Measurements from ENCODE around the gene CCDC97. TPM values are rescaled to one million over a fixed set of nuclear protein-coding genes. Genes with fewer than 3 reads are reported as not detected.

The CCDC97 gene
- total RNA-seq, 1 experiment from 2014 or later: 23.0 TPM

DNA sequence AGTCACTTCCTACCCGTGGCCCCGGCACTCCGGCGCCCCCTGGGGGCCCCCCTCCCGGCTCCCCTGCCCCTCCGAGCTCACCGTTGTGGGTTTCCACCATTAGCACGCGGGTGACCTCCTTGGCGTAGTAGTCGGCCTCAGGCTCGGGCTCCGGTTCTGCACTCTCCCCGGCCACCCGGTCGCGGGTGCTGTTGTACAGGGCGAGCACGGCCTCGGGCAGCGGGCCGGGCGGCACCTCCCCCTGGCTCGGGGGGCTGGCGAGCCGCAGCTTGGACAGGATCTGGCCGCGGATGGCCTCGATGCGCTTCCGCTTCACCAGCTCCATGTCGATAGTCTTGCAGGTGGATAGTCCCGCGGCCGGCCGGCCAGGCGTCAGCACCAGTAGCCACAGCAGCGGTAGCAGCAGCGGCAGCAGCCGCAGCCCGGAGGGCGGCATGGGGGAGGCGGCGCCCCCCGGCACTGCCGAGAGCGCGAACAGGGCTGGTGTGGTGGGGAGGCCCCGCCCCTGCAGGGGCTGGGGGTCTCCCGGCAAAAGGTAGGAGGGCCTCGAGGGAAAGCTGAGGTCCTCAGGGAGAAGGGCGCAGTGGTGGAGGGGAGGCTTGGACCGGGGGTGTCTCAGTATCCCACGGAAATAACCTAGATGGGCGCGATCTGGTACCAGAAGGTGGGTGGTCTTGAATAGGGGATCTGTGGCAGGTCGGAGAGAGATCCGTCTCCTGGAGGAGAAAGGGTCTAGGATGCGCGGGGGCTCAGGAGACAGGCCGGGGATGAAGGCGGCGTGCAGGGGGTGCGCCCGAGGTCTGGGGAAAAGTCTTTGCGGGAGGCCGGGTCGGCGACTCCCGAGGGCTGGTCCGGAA lies 42.9 kb downstream of the CCDC97 start:
- Histone ChIP-seq H3K9me2 (ENCODE audit: insufficient read depth) (no peaks in the 10 kb centered on the region), H3K9me3 (ENCODE audit: control insufficient read depth in 1 of 2, insufficient read depth in 1 of 2, low read depth in 1 of 2, low read length in 2 of 2) (no peaks in the 10 kb centered on the region), H3K27ac (ENCODE audit: low read depth, low read length) (peak overlapping the region; percentile 89), H3K4me3 (replicated peaks in 1 of 2; ENCODE audit: low read depth in 1 of 2, low read length in 2 of 2) (peak overlapping the region; percentile 79 to 87), H3K4me2 (ENCODE audit: low read length) (peak overlapping the region; percentile 95), H4K20me1 (ENCODE audit: insufficient read depth) (no peaks in the 10 kb centered on the region), H3K36me3 (ENCODE audit: control insufficient read depth in 1 of 2, insufficient read depth in 2 of 2, low read length in 2 of 2) (peaks cover 0 to 4% of the 10 kb centered on the region in 2 experiments; a peak in 1 of 4 replicates), H2AFZ (ENCODE audit: low read depth, low read length, poor library complexity, severe bottlenecking) (no peak overlapping the region), H3K9ac (ENCODE audit: low read length) (peak overlapping the region; percentile 83), H3K79me2 (ENCODE audit: insufficient read depth, low read length) (peaks cover 42% of the 10 kb centered on the region), H3K4me1 (ENCODE audit: control insufficient read depth in 1 of 2, insufficient read depth in 2 of 2, low read length in 2 of 2) (peaks cover 11 to 29% of the 10 kb centered on the region in 2 experiments; a peak in 3 of 4 replicates), H3K27me3 (ENCODE audit: insufficient read depth, low read length) (no peaks in the 10 kb centered on the region)
- DNase-seq (ENCODE audit: low read depth, low spot score) (no peak), ATAC-seq (peak; percentile 33)
- CTCF ChIA-PET: interaction anchor here (1.0 to 5.6 kb wide), 3 partner anchors 12 to 223 kb away, joined by 3 to 54 read pairs (median 3); partner anchors contain the start of genes B9D2 and CEACAM21
- intact Hi-C loops (cut with micrococcal nuclease): no loop called here
- POLR2A ChIA-PET: interaction anchor here (0.6 to 2.1 kb wide), 3 partner anchors 11 to 532 kb away, joined by 3 to 13 read pairs (median 3); partner anchors contain the start of gene B9D2
- TSS peak; percentile 56 for BruUV-seq (replicated peaks)
- TF ChIP-seq RAD21 (IDR thresholded peaks at IDR 0.05; ENCODE audit: low read depth) (peak; percentile 41; the same call in 1 of the 2 replicates), EZH2phosphoT487 (IDR thresholded peaks at IDR 0.05; ENCODE audit: borderline replicate concordance) (no peak), TCF7L2 (IDR thresholded peaks at IDR 0.05; ENCODE audit: borderline replicate concordance, extremely low read depth, insufficient read depth, insufficient read length) (peak; percentile 0), EGR1 (IDR thresholded peaks at IDR 0.05; ENCODE audit: low read depth) (no peak), ELF1 (IDR thresholded peaks at IDR 0.05; ENCODE audit: borderline replicate concordance, low read depth) (no peak)
- TF ChIP-seq, protein P1, sequence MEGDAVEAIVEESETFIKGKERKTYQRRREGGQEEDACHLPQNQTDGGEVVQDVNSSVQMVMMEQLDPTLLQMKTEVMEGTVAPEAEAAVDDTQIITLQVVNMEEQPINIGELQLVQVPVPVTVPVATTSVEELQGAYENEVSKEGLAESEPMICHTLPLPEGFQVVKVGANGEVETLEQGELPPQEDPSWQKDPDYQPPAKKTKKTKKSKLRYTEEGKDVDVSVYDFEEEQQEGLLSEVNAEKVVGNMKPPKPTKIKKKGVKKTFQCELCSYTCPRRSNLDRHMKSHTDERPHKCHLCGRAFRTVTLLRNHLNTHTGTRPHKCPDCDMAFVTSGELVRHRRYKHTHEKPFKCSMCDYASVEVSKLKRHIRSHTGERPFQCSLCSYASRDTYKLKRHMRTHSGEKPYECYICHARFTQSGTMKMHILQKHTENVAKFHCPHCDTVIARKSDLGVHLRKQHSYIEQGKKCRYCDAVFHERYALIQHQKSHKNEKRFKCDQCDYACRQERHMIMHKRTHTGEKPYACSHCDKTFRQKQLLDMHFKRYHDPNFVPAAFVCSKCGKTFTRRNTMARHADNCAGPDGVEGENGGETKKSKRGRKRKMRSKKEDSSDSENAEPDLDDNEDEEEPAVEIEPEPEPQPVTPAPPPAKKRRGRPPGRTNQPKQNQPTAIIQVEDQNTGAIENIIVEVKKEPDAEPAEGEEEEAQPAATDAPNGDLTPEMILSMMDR (IDR thresholded peaks at IDR 0.05 in 2 of 3, conservative IDR thresholded peaks at IDR 0.05 in 1 of 3; ENCODE audit: borderline replicate concordance in 1 of 3, insufficient read depth in 1 of 3, low read depth in 2 of 3, low read length in 2 of 3): peak; percentile 26 to 55 (median 48); a peak in 4 of 6 replicates
- TF ChIP-seq, protein P2, sequence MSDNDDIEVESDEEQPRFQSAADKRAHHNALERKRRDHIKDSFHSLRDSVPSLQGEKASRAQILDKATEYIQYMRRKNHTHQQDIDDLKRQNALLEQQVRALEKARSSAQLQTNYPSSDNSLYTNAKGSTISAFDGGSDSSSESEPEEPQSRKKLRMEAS (IDR thresholded peaks at IDR 0.05): peak; percentile 51; the same call in 1 of the 2 replicates
- RAD21 ChIA-PET (ENCODE audit: low non-redundant PET in 1 of 2, low total read pairs in 2 of 2, uncharacterized antibody in 2 of 2, unreplicated experiment in 2 of 2): interaction anchor here in 1 of 2 experiments (0.7 to 1.2 kb wide), 2 partner anchors 11 to 199 kb away, joined by 4 to 9 read pairs; partner anchors contain the start of gene B9D2

All from HCT116 (cell line).